T-helper 2 cell treated with Interferon-gamma antibody and Interleukin-4, amounts not matched to agents 5 μg/mL and 100 μg/mL, for 36 hours (primary cell): ENCODE data around the gene SLC4A5.
"Not testable (repeated sequence)": the region's sequence is repeated elsewhere in the genome, so short reads cannot be mapped to it uniquely, and the experiment has no call there.

Experiments
- DNase-seq: peaks from one replicate; pipeline ENCODE4 v3.0.0; 2021; ENCODE audit warnings: low spot score
- H3K27ac Mint-ChIP-seq: one replicate; pipeline ENCODE4 v1.8.0; 2021; ENCODE audit warnings: mild to moderate bottlenecking, mixed read lengths
- H3K27me3 Mint-ChIP-seq: one replicate; pipeline ENCODE4 v1.8.0; 2021; ENCODE audit warnings: low read depth, mixed read lengths
- H3K36me3 Mint-ChIP-seq: one replicate; pipeline ENCODE4 v1.8.0; 2021; ENCODE audit warnings: low read depth, mixed read lengths
- H3K4me1 Mint-ChIP-seq: one replicate; pipeline ENCODE4 v1.8.0; 2021; ENCODE audit warnings: low read depth, mixed read lengths
- H3K4me3 Mint-ChIP-seq: one replicate; pipeline ENCODE4 v1.8.0; 2022; ENCODE audit warnings: mild to moderate bottlenecking, moderate library complexity, mixed read lengths
- H3K9me3 Mint-ChIP-seq: one replicate; pipeline ENCODE4 v1.8.0; 2021; ENCODE audit warnings: mixed read lengths

Gene SLC4A5

DNA sequence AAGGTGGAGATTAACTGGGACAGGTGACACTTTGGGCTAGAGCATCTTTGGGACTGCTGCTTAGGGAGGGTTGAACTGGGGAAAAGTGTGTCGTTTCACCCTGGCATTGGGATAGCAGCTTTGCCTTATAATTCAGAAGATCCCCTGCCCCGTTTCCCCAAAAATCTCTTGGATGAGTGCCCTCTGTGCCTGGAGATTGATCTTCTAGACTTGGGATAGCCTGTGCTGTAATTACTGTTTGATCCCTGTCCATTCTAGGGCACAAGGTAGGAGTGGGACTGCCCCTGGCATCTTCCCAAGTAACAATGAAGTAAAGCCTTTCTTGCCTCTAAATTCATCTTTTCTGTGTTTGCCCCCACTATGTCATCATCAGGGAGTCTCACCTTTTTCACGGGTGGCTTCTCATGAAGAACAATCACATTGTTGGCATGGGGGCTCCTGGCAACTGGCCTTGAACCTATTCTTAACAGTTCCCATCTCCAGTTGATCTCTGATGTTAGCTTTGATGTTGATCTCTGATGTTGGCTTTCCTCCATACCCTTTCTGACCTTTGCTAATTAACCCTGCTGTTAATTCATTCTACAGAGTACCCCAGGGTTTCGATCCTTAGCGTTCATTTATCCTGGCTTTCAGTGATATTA is 123.2 kb downstream of the SLC4A5 start:
- Mint-ChIP-seq H3K9me3 (no peaks in the 10 kb centered on the region), H3K27ac (no peak overlapping the region), H3K4me3 (no peak overlapping the region), H3K36me3 (peaks cover 27% of the 10 kb centered on the region), H3K4me1 (peaks cover 4% of the 10 kb centered on the region), H3K27me3 (no peaks in the 10 kb centered on the region)
- no peak for DNase-seq

GRCh38 chr2:74216642-74217041 is 126.6 kb downstream of the SLC4A5 start:
- H3K27me3 Mint-ChIP-seq, result no peaks in the 10 kb centered on the region
- no peaks in the 10 kb centered on the region for H3K9me3 Mint-ChIP-seq
- peaks cover 40% of the 10 kb centered on the region for H3K36me3 Mint-ChIP-seq

DNA sequence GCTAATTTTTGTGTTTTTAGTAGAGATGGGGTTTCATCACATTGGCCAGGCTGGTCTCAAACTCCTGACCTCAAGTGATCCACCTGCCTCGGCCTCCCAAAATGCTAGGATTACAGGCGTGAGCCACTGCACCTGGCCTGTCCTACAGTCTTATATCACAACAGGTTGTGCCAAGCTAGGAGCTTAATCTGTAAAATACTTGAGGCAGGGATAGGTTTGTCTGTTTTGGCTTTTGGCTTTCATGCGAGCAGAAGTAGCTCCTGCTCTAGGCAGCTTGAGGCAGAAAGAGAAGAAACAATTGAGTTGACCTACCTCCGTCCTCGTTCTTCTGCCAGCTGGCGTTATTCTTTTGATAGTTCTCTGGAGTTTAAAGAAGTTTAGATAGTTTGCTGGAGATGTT is 127.4 kb downstream of the SLC4A5 start:
- not testable (repeated sequence) for DNase-seq, H3K27me3 Mint-ChIP-seq, H3K9me3 Mint-ChIP-seq, H3K4me1 Mint-ChIP-seq, H3K4me3 Mint-ChIP-seq, H3K27ac Mint-ChIP-seq
- peaks cover 46% of the 10 kb centered on the region for H3K36me3 Mint-ChIP-seq

More at GRCh38 chr2:74216642-74217041, 126.6 kb downstream of the SLC4A5 start:
- no peak overlapping the region for H3K4me3 Mint-ChIP-seq
- H3K4me1 Mint-ChIP-seq, result peaks cover 1% of the 10 kb centered on the region
- no peak for DNase-seq
- H3K27ac Mint-ChIP-seq, result no peak overlapping the region

DNA sequence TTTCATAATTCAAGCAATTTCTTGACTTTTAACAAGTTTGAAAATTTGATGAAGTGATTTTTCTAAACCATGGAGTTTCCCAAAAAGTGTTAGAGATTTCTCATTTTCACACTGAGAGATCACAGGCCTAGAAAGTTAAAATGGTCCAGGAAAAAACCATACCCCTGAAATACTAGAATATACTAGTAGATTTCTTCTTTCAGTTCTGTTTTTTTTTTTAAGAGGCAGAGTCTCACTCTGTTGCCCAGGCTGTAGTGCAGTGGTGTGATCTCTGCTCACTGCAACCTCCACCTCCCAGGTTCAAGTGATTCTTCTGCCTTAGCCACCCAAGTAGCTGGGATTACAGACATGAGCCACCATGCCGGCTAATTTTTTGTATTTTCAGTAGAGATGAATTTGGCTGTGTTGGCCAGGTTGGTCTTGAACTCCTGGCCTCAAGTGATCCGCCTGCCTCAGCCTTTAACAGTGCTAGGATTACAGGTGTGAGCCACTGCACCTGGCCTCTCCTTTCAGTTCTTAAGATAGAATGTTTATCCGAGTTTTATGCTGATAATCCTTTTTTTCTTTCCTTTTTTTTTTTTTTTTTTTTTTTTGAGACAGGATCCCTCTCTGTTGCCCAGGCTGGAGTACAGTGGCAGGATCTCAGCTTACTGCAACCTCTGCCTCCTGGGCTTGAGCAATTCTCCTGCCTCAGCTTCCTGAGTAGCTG is 130.4 kb downstream of the SLC4A5 start:
- H3K27me3 Mint-ChIP-seq, result no peaks in the 10 kb centered on the region
- peaks cover 59% of the 10 kb centered on the region for H3K36me3 Mint-ChIP-seq
- no peaks in the 10 kb centered on the region for H3K9me3 Mint-ChIP-seq
- no peak for DNase-seq
- H3K4me1 Mint-ChIP-seq, result peaks cover 14% of the 10 kb centered on the region
- no peak overlapping the region for H3K27ac Mint-ChIP-seq
- H3K4me3 Mint-ChIP-seq, result no peak overlapping the region

DNA sequence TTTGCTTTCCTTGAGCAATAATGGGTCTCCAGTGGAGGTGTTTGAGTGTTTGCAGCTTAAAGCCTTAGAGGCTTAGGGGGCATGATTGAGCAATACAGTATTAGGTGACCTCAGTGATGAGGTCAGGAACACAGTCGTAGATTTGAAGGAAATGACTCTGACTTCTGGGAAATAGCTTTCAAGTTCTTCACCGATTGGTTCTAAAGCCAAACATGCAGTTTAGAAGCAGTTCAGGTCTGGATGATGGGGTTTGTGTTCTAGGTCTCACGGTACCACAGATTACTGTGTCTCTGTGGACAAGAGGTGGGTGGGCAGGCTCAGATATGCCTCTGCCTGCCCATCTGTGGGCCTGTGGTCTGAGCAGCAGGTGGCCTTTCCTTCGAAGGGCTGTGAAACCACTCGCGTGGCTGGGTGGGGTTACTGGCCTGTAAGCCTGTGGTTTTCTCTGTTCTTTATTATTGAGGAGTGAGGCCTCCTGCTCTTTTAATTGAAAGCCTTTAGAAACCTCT is 137.0 kb downstream of the SLC4A5 start:
- no peaks in the 10 kb centered on the region for H3K27me3 Mint-ChIP-seq
- H3K9me3 Mint-ChIP-seq, result no peaks in the 10 kb centered on the region
- peak overlapping the region; percentile 97 for H3K27ac Mint-ChIP-seq
- peak overlapping the region; percentile 75 for H3K4me3 Mint-ChIP-seq
- H3K36me3 Mint-ChIP-seq, result peaks cover 80% of the 10 kb centered on the region
- H3K4me1 Mint-ChIP-seq, result peaks cover 65% of the 10 kb centered on the region
- DNase-seq, result peak; percentile 72

- Mint-ChIP-seq H3K4me3 (peak overlapping the region; percentile 75), H3K36me3 (peaks cover 78% of the 10 kb centered on the region), H3K27ac (peak overlapping the region; percentile 97), H3K9me3 (no peaks in the 10 kb centered on the region), H3K4me1 (peaks cover 70% of the 10 kb centered on the region), H3K27me3 (no peaks in the 10 kb centered on the region)
- peak; percentile 38 for DNase-seq
Observed at GRCh38 chr2:74205596-74205995, 137.6 kb downstream of the SLC4A5 start.

DNA sequence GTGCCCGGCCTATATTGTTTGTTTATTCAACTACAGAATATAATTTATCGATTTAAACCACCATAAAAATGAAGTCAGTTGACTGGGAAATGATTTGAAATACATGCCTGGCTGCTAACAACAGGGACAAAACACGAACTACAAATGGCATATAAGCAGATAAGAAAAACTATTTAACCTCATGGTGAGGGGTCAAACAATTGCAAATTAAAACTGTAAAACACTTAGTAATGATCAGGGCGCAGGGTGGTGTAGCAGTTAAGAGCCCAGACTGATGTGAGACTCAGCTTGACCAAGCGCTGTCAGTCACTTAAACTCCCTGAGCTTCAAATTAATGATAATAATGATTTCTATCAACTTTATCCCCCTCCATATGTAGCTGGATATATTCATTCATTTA is 138.1 kb downstream of the SLC4A5 start:
- H3K4me1 Mint-ChIP-seq, result peaks cover 74% of the 10 kb centered on the region
- peak overlapping the region; percentile 75 for H3K4me3 Mint-ChIP-seq
- DNase-seq, result no peak
- peaks cover 79% of the 10 kb centered on the region for H3K36me3 Mint-ChIP-seq
- no peaks in the 10 kb centered on the region for H3K27me3 Mint-ChIP-seq
- no peaks in the 10 kb centered on the region for H3K9me3 Mint-ChIP-seq
- H3K27ac Mint-ChIP-seq, result peak overlapping the region; percentile 97

DNA sequence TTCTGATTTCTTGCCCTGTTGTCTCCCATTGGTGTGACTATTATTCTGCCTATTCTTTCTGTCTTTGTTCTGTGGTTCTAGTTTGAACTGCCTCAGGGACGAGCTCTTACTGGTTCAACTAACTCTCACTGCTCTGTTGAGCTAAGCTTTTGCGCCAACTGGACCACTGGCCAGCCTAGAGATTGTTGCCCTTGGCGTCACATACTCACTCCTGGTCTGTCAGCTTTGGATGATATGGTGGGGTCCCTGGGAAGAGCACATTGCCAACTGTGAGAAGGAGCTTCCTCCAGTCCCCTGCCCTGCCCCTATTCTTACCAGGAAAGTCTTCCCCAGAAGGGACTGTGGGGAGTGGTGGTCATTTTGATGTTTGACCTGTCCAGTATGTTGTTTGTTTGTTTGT is 138.8 kb downstream of the SLC4A5 start:
- Mint-ChIP-seq H3K4me3 (peak overlapping the region; percentile 75), H3K36me3 (peaks cover 78% of the 10 kb centered on the region), H3K9me3 (no peaks in the 10 kb centered on the region), H3K27me3 (no peaks in the 10 kb centered on the region), H3K27ac (peak overlapping the region; percentile 97), H3K4me1 (peaks cover 75% of the 10 kb centered on the region)
- no peak for DNase-seq

DNA sequence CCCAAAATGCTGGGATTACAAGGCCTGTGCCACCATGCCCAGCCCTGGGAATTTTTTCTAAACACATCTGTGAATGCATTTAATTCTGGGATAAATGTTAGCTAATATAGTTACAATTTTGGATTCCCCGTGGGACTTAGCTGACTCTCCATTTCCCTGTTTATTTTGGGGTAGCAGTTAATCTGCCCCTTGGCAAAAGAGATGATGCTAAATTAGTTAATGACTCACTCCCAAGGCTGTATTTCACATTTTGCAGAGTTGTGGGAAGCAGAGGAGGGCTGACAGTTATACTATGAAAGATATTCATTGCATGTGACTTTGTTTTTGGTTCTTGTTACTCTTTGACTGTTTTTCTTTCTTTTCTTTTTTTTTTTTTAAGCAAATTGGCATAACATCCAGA is 141.6 kb downstream of the SLC4A5 start:
- peak overlapping the region; percentile 99 for H3K4me3 Mint-ChIP-seq
- no peaks in the 10 kb centered on the region for H3K9me3 Mint-ChIP-seq
- peaks cover 2% of the 10 kb centered on the region for H3K27me3 Mint-ChIP-seq
- peaks cover 60% of the 10 kb centered on the region for H3K36me3 Mint-ChIP-seq
- no peak for DNase-seq
- H3K27ac Mint-ChIP-seq, result peak overlapping the region; percentile 20
- peaks cover 75% of the 10 kb centered on the region for H3K4me1 Mint-ChIP-seq

- H3K27me3 Mint-ChIP-seq, result peaks cover 2% of the 10 kb centered on the region
- DNase-seq, result no peak
- H3K4me1 Mint-ChIP-seq, result peaks cover 71% of the 10 kb centered on the region
- H3K4me3 Mint-ChIP-seq, result peak overlapping the region; percentile 99
- H3K27ac Mint-ChIP-seq, result peak overlapping the region; percentile 70
- H3K36me3 Mint-ChIP-seq, result peaks cover 56% of the 10 kb centered on the region
- H3K9me3 Mint-ChIP-seq, result no peaks in the 10 kb centered on the region
Observed at GRCh38 chr2:74201196-74201595, 142.0 kb downstream of the SLC4A5 start.

GRCh38 chr2:74199871-74200305 is 143.3 kb downstream of the SLC4A5 start:
- H3K9me3 Mint-ChIP-seq, result no peaks in the 10 kb centered on the region
- H3K27ac Mint-ChIP-seq, result peak overlapping the region; percentile 100
- peaks cover 2% of the 10 kb centered on the region for H3K27me3 Mint-ChIP-seq
- peaks cover 43% of the 10 kb centered on the region for H3K36me3 Mint-ChIP-seq
- H3K4me1 Mint-ChIP-seq, result peaks cover 58% of the 10 kb centered on the region
- peak overlapping the region; percentile 99 for H3K4me3 Mint-ChIP-seq
- peak; percentile 55 for DNase-seq

DNA sequence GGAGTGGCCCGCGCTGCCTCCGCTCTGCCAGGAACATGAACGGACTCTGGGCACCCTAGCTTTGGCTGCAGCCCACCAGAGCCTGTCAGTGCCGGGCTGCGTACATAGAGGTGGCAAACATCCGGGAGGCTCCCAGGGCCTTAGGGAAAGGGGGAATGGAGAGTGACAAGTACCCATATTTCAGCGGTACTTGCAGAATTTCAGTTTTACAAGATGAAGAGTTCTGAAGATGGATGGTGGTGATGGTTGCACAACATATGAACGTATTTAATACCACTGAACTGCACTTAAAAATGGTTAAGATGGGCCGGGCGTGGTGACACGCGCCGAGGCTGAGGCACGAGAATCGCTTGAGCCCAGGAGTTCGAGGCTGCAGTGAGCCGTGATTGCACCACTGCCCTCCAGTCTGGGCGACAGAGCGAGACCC is 143.9 kb downstream of the SLC4A5 start:
- Mint-ChIP-seq H3K9me3 (no peaks in the 10 kb centered on the region), H3K27ac (peak overlapping the region; percentile 100), H3K27me3 (peaks cover 2% of the 10 kb centered on the region), H3K4me3 (peak overlapping the region; percentile 99), H3K36me3 (peaks cover 38% of the 10 kb centered on the region), H3K4me1 (peaks cover 53% of the 10 kb centered on the region)
- DNase-seq, result no peak

GRCh38 chr2:74198461-74199274 is 144.5 kb downstream of the SLC4A5 start, which contains the start of gene MTHFD2:
Gene MTHFD2 (plus strand): TSS chr2:74198615. CDS start chr2:74198642, 27 bp downstream.
- Mint-ChIP-seq H3K27ac (peak within 1 kb of the TSS; percentile 100), H3K4me3 (peak within 1 kb of the TSS; percentile 99), H3K36me3 (peaks cover 33% of the 10 kb centered on the region), H3K4me1 (peaks cover 47% of the 10 kb centered on the region), H3K9me3 (no peaks in the 10 kb centered on the region), H3K27me3 (peaks cover 2% of the 10 kb centered on the region)
- peak; percentile 94 for DNase-seq
